Testis (tissue), 3 donors: ENCODE results near the gene PFKP. TPM values are rescaled to one million over a fixed set of nuclear protein-coding genes. Genes with fewer than 3 reads are reported as not detected.

Experiments
- DNase-seq: peaks from one replicate; pipeline ENCODE4 v3.0.0-alpha.2; 2019
- H3K27ac ChIP-seq, 2 donors: fragments of 200-600 bp; sonication (generic); one replicate each; pipeline ENCODE4 v1.5.1; 2019
- H3K27me3 ChIP-seq: fragments of 200-600 bp; sonication (generic); one replicate; pipeline ENCODE4 v1.5.1; 2019
- H3K36me3 ChIP-seq: fragments of 200-600 bp; sonication (generic); one replicate; pipeline ENCODE4 v1.5.1; 2017; ENCODE audit warnings: low read depth; ENCODE audit errors: missing control alignments
- H3K4me1 ChIP-seq: fragments of 200-600 bp; sonication (generic); one replicate; pipeline ENCODE4 v1.5.1; 2019
- H3K4me3 ChIP-seq, 2 donors: fragments of 200-600 bp; sonication (generic); one replicate each; pipeline ENCODE4 v1.5.1; 2017 to 2019
- H3K9me3 ChIP-seq: fragments of 200-600 bp; sonication (generic); one replicate; pipeline ENCODE4 v1.5.1; 2017
- CTCF ChIP-seq, 3 experiments: fragments of 450-650 bp in 2 of 3; fragments of 200-600 bp in 1 of 3; sonication (generic) in 1 of 3; IDR thresholded peaks; one replicate each; pipeline ENCODE4 v1.5.1; 2016 to 2019; ENCODE audit warnings: antibody characterized with exemption in 3 of 3, mild to moderate bottlenecking in 2 of 3, moderate library complexity in 1 of 3
- POLR2A ChIP-seq: fragments of 450-650 bp; IDR thresholded peaks from one replicate; pipeline ENCODE4 v1.6.1; 2017; ENCODE audit warnings: antibody characterized with exemption, mild to moderate bottlenecking, moderate library complexity
- WGBS, 2 donors: methylation state at CpG; one replicate each; pipeline ENCODE4 v1.1.5; 2018; 5-methylcytosine and 5-hydroxymethylcytosine counted together
- intact Hi-C: fragments of 100-400 bp; cut with DNase I; formaldehyde crosslinking; loops from one replicate; pipeline ENCODE4 v1.15.1; 2023; ENCODE audit warnings: low total_unique reads
- polyA plus RNA-seq: library from polyadenylated mRNA; stranded (reverse); fragments of 350-450 nt; fragmentation: Illumina TruSeq; extraction: RNeasy Lipid Tissue Mini Kit (QIAGEN cat#74804); gene quantifications from one replicate; pipeline ENCODE4 v1.2.3, GENCODE V29; 2014; ENCODE audit warnings: low read depth, low replicate concordance; ENCODE audit not compliant: insufficient read depth
- total RNA-seq, 2 donors: library from RNA; depleted of rRNA; stranded (reverse); fragments of >200 nt; gene quantifications; one replicate each; pipeline ENCODE4 v1.2.3, GENCODE V29; 2016

Gene PFKP
- total and polyA plus RNA-seq, 3 donors from 2014 or later: 134 to 447 (median 186) TPM

DNA sequence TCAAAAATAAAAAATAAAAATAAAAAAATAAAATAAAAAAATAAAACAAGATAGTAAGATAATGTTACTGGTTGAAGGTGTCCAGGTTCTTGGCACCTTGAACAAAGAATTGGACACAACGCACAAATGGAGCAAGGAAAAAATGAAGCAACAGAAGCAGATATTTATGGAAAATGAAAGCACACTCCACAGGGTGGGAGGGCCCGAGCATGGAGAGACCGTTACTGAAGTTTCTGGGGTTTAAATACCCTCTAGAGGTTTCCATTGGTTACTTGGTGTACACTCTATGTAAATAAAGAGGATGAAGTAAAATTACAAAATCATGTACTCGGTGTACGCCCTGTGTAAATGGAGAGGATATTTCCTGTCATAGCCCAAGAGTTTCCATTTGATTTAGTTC, 15.7 kb upstream of the PFKP start:
- H3K4me1 ChIP-seq: no peaks in the 10 kb centered on the region
- DNase-seq: no peak
- no peak for TF ChIP-seq POLR2A
- no peak for TF ChIP-seq CTCF (IDR thresholded peaks at IDR 0.05)
- no peak overlapping the region for H3K4me3 ChIP-seq
- no peaks in the 10 kb centered on the region for H3K27me3 ChIP-seq
- no peak overlapping the region for H3K27ac ChIP-seq
- WGBS, 2 donors: 47 to 58% methylated on average over 5 of the region's 5 CpGs
- intact Hi-C loops: no loop called here
- H3K9me3 ChIP-seq: no peaks in the 10 kb centered on the region
- no peaks in the 10 kb centered on the region for H3K36me3 ChIP-seq

- no peaks in the 10 kb centered on the region for H3K27me3 ChIP-seq
- WGBS, 2 donors: 79 to 83% methylated on average over 2 of the region's 2 CpGs
- H3K4me3 ChIP-seq: no peak overlapping the region
- intact Hi-C loops: no loop called here
- no peaks in the 10 kb centered on the region for H3K36me3 ChIP-seq
- no peak for DNase-seq
- H3K9me3 ChIP-seq: no peaks in the 10 kb centered on the region
- H3K4me1 ChIP-seq: no peaks in the 10 kb centered on the region
- TF ChIP-seq POLR2A: no peak
- no peak overlapping the region for H3K27ac ChIP-seq
These were observed 14.2 kb upstream of the PFKP start for GRCh38 chr10:3053155-3053554.

- Histone ChIP-seq H3K27ac (peak overlapping the region in 1 of 2 donors; percentile 19), H3K4me1 (no peaks in the 10 kb centered on the region), H3K27me3 (no peaks in the 10 kb centered on the region), H3K36me3 (no peaks in the 10 kb centered on the region), H3K4me3 (no peak overlapping the region), H3K9me3 (no peaks in the 10 kb centered on the region)
- 37 to 45% methylated on average over 6 of the region's 6 CpGs for WGBS, 2 donors
- TF ChIP-seq POLR2A (no peak), CTCF (IDR thresholded peaks at IDR 0.05) (no peak)
- intact Hi-C loops: no loop called here
- DNase-seq: no peak
These were observed 13.0 kb upstream of the PFKP start for GRCh38 chr10:3054183-3054850.

GRCh38 chr10:3054851-3055199, 12.5 kb upstream of the PFKP start:
- no peaks in the 10 kb centered on the region for H3K4me1 ChIP-seq
- H3K4me3 ChIP-seq: no peak overlapping the region
- WGBS, 2 donors: 35 to 58% methylated on average over 1 of the region's 1 CpG
- peak overlapping the region in 1 of 2 donors; percentile 19 for H3K27ac ChIP-seq
- intact Hi-C loops: no loop called here
- H3K9me3 ChIP-seq: no peaks in the 10 kb centered on the region
- no peaks in the 10 kb centered on the region for H3K27me3 ChIP-seq
- TF ChIP-seq POLR2A: no peak
- TF ChIP-seq CTCF (IDR thresholded peaks at IDR 0.05): no peak
- no peak for DNase-seq
- no peaks in the 10 kb centered on the region for H3K36me3 ChIP-seq

GRCh38 chr10:3056280-3057037, 10.9 kb upstream of the PFKP start:
- Histone ChIP-seq H3K4me1 (no peaks in the 10 kb centered on the region), H3K27ac (no peak overlapping the region), H3K36me3 (no peaks in the 10 kb centered on the region), H3K27me3 (no peaks in the 10 kb centered on the region), H3K4me3 (no peak overlapping the region), H3K9me3 (no peaks in the 10 kb centered on the region)
- intact Hi-C loops: no loop called here
- TF ChIP-seq POLR2A: no peak
- no peak for TF ChIP-seq CTCF (IDR thresholded peaks at IDR 0.05)
- no peak for DNase-seq
- 69 to 74% methylated on average over 5 of the region's 5 CpGs for WGBS, 2 donors
